Glutamatergic neuron (in vitro differentiated cells): ENCODE data around the gene SLC13A3. TPM values are rescaled to one million over a fixed set of nuclear protein-coding genes. Genes with fewer than 3 reads are reported as not detected.

ENCODE experiments used
- DNase-seq: peaks from one replicate; pipeline ENCODE4 v3.0.0; 2022
- H3K27ac Mint-ChIP-seq: one replicate; pipeline ENCODE4 v1.8.0; 2020; ENCODE audit warnings: mild to moderate bottlenecking, mixed read lengths, inconsistent platforms; ENCODE audit not compliant: unreplicated experiment
- H3K27me3 Mint-ChIP-seq: one replicate; pipeline ENCODE4 v1.8.0; 2020; ENCODE audit warnings: mild to moderate bottlenecking, moderate library complexity, mixed read lengths, inconsistent platforms; ENCODE audit not compliant: unreplicated experiment
- H3K36me3 Mint-ChIP-seq: one replicate; pipeline ENCODE4 v1.8.0; 2020; ENCODE audit warnings: mild to moderate bottlenecking, mixed read lengths, inconsistent platforms; ENCODE audit not compliant: unreplicated experiment
- H3K4me1 Mint-ChIP-seq: one replicate; pipeline ENCODE4 v1.8.0; 2020; ENCODE audit warnings: mild to moderate bottlenecking, low read depth, mixed read lengths, inconsistent platforms; ENCODE audit not compliant: unreplicated experiment
- H3K4me3 Mint-ChIP-seq: one replicate; pipeline ENCODE4 v1.8.0; 2020; ENCODE audit warnings: mild to moderate bottlenecking, mixed read lengths, inconsistent platforms; ENCODE audit not compliant: unreplicated experiment
- H3K9me3 Mint-ChIP-seq: one replicate; pipeline ENCODE4 v1.8.0; 2020; ENCODE audit warnings: mild to moderate bottlenecking, moderate library complexity, mixed read lengths, inconsistent platforms; ENCODE audit not compliant: unreplicated experiment
- total RNA-seq: library from RNA; stranded (reverse); fragmentation: NEBNext Ultra II Directional; extraction: Animal tissue kit (Norgen Biotek cat#: 25700); gene quantifications from one replicate; pipeline ENCODE4 v1.2.1, GENCODE V29; 2021; ENCODE audit not compliant: unreplicated experiment
- TF ChIP-seq, protein P1 (sequence below): fragments of 200-600 bp; sonication (generic); IDR thresholded peaks from one replicate; pipeline ENCODE4 v1.5.0; 2021; ENCODE audit not compliant: partially characterized antibody, unreplicated experiment

Gene SLC13A3
- total RNA-seq, 1 donor from 2014 or later, result 5.8 TPM

DNA sequence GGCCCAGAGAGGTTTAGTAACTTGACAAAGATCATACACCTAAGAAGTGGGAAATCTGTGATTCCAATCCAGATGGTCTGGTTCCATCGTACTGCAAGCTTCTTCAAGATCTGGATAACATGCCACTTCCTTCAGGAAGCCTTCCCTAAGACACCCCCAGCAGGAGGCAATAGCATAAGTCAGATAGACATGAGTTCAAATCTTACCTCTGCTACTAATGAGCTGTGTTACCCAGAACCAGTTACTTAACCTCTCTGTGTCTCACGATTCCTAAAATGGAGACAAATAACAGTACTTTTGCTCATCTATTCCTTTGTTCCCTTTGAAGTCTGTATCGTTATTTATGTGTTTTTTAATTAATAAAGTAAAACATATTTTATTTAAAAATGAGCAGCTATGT is 78.5 kb downstream of the SLC13A3 start:
- TF ChIP-seq, protein P1, sequence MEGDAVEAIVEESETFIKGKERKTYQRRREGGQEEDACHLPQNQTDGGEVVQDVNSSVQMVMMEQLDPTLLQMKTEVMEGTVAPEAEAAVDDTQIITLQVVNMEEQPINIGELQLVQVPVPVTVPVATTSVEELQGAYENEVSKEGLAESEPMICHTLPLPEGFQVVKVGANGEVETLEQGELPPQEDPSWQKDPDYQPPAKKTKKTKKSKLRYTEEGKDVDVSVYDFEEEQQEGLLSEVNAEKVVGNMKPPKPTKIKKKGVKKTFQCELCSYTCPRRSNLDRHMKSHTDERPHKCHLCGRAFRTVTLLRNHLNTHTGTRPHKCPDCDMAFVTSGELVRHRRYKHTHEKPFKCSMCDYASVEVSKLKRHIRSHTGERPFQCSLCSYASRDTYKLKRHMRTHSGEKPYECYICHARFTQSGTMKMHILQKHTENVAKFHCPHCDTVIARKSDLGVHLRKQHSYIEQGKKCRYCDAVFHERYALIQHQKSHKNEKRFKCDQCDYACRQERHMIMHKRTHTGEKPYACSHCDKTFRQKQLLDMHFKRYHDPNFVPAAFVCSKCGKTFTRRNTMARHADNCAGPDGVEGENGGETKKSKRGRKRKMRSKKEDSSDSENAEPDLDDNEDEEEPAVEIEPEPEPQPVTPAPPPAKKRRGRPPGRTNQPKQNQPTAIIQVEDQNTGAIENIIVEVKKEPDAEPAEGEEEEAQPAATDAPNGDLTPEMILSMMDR, result no peak
- Mint-ChIP-seq H3K27me3 (peaks cover 5% of the 10 kb centered on the region), H3K36me3 (no peaks in the 10 kb centered on the region), H3K4me3 (no peak overlapping the region), H3K4me1 (no peaks in the 10 kb centered on the region), H3K27ac (no peak overlapping the region), H3K9me3 (peaks cover 3% of the 10 kb centered on the region)
- DNase-seq, result no peak

DNA sequence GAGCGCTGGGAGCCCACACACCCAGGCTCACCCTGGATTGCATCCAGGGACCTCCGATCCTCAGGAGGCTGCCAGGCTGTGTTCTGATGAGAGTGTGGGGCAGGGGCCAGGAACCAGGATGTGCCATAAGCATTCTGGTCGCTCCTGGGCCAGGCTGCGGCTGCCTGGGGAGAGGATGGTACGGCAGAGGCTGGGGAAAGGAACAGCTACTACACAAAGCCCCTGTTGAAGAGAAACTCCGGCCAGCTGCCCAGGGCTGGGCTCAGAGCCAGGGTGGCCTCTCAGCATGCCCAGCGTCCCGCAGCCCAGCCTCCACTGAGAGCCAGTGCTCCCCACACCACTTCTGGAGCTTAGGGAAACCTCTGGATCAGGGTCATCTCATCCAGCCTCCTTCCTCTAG is 79.1 kb downstream of the SLC13A3 start:
- H3K27ac Mint-ChIP-seq, result no peak overlapping the region
- DNase-seq, result no peak
- peaks cover 3% of the 10 kb centered on the region for H3K9me3 Mint-ChIP-seq
- TF ChIP-seq, protein P1, result no peak
- H3K27me3 Mint-ChIP-seq, result peaks cover 5% of the 10 kb centered on the region
- no peaks in the 10 kb centered on the region for H3K4me1 Mint-ChIP-seq
- no peak overlapping the region for H3K4me3 Mint-ChIP-seq
- no peaks in the 10 kb centered on the region for H3K36me3 Mint-ChIP-seq

GRCh38 chr20:46571418-46571817 is 79.8 kb downstream of the SLC13A3 start:
- no peaks in the 10 kb centered on the region for H3K36me3 Mint-ChIP-seq
- no peak for DNase-seq
- TF ChIP-seq, protein P1, result no peak
- H3K27ac Mint-ChIP-seq, result no peak overlapping the region
- H3K4me3 Mint-ChIP-seq, result no peak overlapping the region
- no peaks in the 10 kb centered on the region for H3K4me1 Mint-ChIP-seq
- H3K27me3 Mint-ChIP-seq, result peaks cover 5% of the 10 kb centered on the region
- H3K9me3 Mint-ChIP-seq, result peaks cover 3% of the 10 kb centered on the region

- Mint-ChIP-seq H3K4me3 (no peak overlapping the region), H3K4me1 (no peaks in the 10 kb centered on the region), H3K27me3 (peaks cover 5% of the 10 kb centered on the region), H3K9me3 (peaks cover 3% of the 10 kb centered on the region), H3K36me3 (no peaks in the 10 kb centered on the region), H3K27ac (no peak overlapping the region)
- no peak for DNase-seq
- TF ChIP-seq, protein P1, result no peak
These were observed 80.3 kb downstream of the SLC13A3 start for GRCh38 chr20:46570956-46571355.

DNA sequence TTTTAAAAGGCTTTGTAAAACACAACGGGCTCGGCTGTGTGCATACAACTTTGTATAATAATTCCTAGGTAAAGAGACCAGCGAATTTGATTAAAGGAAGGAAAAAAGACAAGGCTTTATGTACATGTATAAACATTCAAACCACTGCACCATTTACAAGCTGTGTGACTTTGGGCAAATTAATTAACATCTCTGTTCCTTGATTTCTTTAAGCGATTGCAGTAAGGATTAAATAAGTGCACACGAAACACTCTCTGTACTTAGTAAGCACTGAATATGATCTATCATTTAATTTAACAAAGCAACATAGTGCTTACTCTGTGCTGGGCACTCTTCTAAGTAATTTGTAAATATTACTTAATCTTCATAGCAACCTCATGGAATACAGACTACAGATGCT is 81.3 kb downstream of the SLC13A3 start:
- no peak for DNase-seq
- Mint-ChIP-seq H3K4me3 (no peak overlapping the region), H3K27me3 (peaks cover 5% of the 10 kb centered on the region), H3K27ac (no peak overlapping the region), H3K9me3 (peaks cover 3% of the 10 kb centered on the region), H3K36me3 (no peaks in the 10 kb centered on the region), H3K4me1 (no peaks in the 10 kb centered on the region)
- TF ChIP-seq, protein P1, result no peak
